DMS 273 (cell line): ENCODE results near the gene NFATC1.

ENCODE experiments used
- DNase-seq: peaks from one replicate; lab custom pipeline; 2025; ENCODE audit not compliant: unreplicated experiment; lab: John Stamatoyannopoulos, UW

Gene NFATC1

DNA sequence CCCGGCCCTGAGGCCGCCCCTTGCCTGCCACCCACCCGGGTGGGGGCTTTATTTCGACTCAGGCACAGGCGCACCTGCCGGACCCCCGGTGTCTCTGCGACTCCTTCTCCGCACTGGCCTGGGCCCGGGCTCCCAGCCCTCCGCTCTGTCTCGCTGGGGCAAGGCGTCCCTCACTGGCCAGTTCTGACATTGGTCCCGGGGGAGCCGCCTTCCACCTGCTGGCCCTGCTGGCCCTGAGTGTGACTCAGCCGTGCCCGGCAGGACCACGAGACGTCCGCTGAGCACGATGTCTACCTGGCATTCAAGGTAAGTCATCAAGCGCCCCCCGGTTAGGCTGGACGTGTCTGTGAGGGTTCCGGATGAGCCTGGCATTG lies 152.3 kb downstream of the NFATC1 start:
- DNase-seq = no peak

- no peak for DNase-seq
These were observed 152.9 kb downstream of the NFATC1 start for GRCh38 chr18:79548621-79548985.

GRCh38 chr18:79548986-79549637 lies 153.4 kb downstream of the NFATC1 start:
- no peak for DNase-seq

DNA sequence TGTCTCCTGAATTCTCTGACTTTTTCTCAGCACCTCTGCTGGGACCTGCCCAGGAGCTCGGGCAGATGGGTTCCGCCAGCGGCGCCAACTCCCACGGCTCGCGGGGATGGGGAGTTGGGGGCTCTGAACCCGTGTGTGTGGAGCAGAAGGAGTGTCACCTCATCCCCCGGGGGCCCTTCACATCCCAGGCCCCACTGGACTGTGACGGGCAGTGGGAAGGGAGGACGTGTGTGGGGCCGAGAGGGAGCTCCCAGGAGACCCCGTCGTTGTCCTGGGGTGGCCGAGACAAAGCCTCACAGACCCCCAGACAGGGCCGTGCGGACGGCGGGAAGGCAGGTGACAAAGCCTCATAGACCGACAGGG lies 153.9 kb downstream of the NFATC1 start:
- no peak for DNase-seq

GRCh38 chr18:79552140-79552631 lies 156.5 kb downstream of the NFATC1 start:
- DNase-seq = no peak

DNA sequence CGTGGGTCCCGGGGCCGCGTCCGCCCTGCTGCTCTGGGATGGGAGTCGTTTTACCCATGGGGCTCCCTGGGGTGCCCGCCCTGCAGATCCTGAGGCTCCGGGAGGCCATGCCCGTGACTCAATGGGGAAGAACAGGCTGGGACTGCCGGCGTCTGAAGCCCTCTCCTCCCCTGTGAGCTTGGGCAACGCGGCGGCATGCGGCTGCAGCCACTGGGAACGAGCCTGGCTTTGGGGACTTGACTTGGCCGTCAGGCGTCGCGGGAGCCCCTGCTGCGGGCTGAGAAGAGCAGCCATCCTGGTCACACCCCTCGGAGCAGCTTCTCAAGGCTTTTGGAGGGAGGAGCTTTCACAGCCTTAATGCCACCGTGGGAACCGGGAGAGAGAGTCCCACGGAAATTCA lies 157.0 kb downstream of the NFATC1 start:
- no peak for DNase-seq

DNA sequence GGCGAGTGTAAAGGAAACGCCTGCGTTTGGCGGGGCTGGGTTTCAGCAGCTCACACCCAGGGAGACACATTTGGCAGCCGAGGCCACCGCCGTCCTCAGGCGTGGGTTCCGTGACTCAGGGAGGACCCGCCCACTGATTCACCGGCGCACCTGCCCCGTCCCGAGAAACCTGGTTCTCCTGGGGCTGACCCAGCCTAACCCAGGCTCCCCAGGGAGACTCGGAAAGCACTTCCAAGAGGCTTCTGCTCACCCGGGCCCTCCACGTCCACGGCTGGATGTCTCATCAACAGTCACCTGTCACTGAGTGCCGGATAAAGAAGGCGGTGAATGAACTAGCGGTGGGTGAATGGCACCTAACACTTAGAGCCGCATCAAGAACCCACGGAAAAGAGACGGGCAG lies 157.4 kb downstream of the NFATC1 start:
- no peak for DNase-seq

- no peak for DNase-seq
These were observed 158.0 kb downstream of the NFATC1 start for GRCh38 chr18:79553696-79554095.

GRCh38 chr18:79554321-79554720 lies 158.6 kb downstream of the NFATC1 start:
- DNase-seq = no peak

GRCh38 chr18:79554945-79555645 lies 159.4 kb downstream of the NFATC1 start:
- DNase-seq = no peak

- DNase-seq = no peak
These were observed 160.2 kb downstream of the NFATC1 start for GRCh38 chr18:79555885-79556284.

- DNase-seq = no peak
These were observed 161.3 kb downstream of the NFATC1 start for GRCh38 chr18:79556829-79557585.

DNA sequence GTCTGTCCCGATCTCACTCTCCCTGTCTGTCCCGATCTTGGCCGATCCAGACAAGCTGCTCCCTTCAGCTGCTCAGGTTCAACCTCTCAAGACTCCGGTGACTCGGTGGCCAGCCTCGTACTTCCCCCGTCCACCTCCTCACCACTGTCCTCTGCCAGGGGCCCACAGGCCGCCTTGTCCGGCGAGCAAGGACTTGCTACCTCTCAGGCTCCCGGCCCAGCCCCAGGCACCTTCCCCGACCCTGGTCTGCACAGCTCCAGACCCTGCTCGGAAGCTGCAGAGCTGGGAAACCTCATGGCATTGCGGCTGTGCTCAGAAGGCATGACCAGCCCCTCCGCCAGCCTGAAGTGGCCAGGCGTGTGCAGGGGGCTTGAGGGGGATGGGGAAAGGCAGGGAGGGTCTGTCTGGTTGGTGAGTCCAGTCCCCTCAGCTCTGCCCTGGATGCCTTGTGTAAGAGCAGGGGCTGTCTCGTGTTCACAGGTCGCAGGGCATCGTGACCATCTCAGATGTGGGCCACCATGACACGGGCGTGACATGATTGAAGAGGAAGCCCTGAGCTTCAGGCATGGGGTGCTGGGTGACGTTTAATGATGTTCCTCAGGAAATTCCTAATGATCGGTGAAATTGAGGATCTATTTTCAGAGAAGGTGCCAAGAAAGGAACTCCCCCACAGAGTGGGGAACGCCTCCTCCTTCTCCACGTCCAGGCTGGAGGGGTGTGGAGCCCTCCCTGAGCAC lies 162.6 kb downstream of the NFATC1 start:
- no peak for DNase-seq

DNA sequence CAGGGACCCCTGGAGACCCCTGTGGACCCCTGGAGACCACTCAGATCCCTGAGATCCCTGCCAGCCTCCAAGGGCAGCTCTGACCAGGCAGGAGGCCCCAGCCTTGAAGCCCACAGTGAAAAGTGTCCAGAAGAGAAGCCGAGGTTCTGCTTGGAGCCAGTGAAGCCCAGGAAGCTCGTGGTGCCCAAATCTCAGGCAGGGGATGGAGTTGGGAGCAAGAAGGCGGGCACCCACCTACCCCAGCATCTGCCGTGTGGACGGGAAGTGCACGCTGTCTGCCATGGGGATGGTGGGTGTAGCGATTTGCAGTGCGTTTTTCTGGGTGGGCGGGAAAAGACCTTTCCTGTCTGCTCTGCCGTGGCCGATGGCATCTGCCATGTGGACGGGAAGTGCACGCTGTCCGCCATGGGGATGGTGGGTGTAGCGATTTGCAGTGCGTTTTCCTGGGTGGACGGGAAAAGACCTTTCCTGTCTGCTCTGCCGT lies 163.2 kb downstream of the NFATC1 start:
- no peak for DNase-seq

DNA sequence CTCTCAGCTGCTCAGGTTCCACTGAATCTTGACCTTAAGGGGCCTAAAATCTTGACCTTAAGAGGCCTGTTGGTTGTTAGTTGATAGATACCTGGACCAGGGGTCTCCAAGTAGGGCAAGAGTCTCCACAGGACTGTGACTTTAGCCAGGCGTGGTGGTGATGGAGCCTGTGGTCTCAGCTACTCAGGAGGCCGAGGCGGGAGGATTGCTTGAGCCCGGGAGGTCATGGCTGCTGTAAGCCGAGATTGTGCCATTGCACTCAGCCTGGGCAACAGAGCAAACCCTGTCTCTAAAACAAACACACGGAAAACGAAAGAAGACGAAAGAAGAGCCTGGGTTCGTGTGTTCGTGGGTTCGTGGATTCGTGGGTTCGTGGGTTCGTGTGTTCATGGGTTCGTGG lies 163.7 kb downstream of the NFATC1 start:
- DNase-seq = no peak

GRCh38 chr18:79560042-79560860 lies 164.5 kb downstream of the NFATC1 start:
- no peak for DNase-seq

DNA sequence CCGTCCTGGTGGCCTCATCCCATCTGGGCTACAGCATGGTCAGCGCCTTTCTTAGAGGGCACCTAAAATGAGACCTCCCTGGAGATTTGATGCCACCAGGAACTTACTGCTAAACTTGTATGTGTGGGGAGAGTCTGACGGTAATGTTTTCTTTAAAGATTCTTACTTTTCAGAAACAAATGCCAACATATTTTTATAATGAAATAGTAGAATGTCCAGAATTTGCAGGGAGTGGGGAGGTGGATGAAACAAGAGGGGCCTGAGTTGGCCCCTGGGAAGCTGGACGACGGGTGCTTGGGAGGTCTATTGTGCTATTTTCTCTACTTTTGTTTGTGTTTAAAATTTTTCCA lies 165.1 kb downstream of the NFATC1 start:
- DNase-seq = no peak

- no peak for DNase-seq
These were observed 168.2 kb downstream of the NFATC1 start for GRCh38 chr18:79563949-79564348.

DNA sequence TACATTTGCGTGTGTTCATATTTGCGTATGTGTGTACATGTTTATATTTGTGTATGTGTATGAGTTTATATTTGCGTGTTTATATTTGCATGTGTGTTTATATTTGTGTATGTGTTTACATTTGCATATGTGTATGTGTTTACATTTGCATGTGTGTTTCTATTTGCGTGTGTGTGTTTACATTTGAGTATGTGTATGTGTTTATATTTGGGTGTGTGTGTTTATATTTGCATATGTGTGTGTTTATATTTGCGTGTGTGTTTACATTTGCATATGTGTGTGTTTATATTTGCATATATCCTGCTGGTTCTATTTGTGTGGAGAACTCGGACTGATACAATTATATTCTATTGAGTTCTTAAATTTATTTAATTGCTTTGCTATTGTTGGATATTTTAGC lies 168.7 kb downstream of the NFATC1 start:
- DNase-seq = no peak

DNA sequence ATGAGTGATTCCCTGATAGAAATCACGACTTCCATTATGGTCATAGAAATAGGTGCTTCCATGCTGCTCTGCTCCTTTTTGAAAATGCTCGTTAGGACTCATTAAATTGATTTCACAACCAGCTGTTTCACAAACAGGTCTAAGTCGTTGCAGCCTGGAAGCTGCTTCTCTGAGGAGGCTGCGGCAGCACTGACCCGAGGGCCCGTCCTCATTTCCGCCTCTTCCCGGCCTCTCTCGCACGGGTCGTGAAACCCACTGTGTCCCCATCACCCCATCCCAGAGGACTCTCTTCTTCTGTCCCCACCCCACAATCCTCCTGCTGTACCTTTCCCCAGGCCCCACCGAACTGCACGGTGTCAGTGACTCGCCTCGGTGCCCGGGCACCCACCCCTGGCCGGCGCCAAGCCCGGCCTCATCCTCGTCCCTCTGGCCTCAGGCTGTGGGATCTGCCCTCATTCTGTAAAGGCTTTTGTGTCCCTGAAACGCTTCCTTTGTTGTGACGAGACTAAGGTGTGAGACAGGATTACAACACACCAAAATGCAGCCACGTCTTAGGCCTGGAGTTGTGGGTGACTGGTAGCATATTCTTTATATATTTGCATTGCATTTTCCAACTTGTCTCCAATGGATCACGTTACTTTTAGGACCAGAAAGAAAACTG lies 171.2 kb downstream of the NFATC1 start:
- no peak for DNase-seq
